ENCODE results near the gene PTN. TPM values are rescaled to one million over a fixed set of nuclear protein-coding genes. Genes with fewer than 3 reads are reported as not detected.

PTN gene, protein sequence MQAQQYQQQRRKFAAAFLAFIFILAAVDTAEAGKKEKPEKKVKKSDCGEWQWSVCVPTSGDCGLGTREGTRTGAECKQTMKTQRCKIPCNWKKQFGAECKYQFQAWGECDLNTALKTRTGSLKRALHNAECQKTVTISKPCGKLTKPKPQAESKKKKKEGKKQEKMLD
- total RNA-seq: 0.21 and 0.24 TPM in 2 replicates

DNA sequence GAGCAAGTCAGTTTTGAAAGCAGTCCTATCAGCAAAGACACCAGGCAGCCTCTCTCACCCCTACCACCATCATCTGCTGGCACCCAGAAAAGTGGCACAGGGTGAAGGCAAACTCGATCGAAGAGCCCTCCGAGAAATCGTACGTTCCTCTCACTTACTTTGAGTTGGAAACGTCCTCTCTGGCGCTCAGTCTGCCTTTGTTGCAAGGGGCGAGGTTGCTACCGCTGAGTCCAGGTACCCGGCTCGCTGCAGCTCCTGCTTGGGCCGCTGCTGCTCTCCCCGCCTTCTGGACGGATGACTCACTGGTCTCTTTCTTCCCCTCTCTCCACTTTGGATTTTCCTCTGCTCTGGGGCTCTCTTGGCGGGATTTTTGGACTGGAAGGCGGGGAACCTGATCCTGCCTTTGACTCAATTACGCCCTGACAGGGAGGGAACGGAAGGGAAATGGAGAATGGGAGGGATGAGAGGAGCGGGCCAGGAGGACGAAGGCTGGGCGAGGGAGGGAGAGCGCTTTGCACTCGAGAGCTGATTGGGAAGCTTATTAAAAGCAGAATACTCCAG lies at the start of gene PTN:
TSS of gene PTN (minus strand) at position 453 of the 561 bp plus-strand sequence. CDS start 88,760 bp downstream, outside the sequence.

Data from tracheal epithelial cell (primary cell).